Lower leg skin (tissue), 3 donors: ENCODE results near the gene EML1.

Experiments used
- POLR2A ChIP-seq, 2 donors: fragments of 450-650 bp; IDR thresholded peaks; one replicate each; pipeline ENCODE4 v1.6.1; 2016 to 2017; ENCODE audit warnings: antibody characterized with exemption in 2 of 2, mild to moderate bottlenecking in 1 of 2, moderate library complexity in 1 of 2
- TF ChIP-seq, protein P1 (sequence below), 3 donors: fragments of 450-650 bp; IDR thresholded peaks; one replicate each; pipeline ENCODE4 v1.5.1; 2016; ENCODE audit warnings: antibody characterized with exemption in 3 of 3, mild to moderate bottlenecking in 3 of 3, moderate library complexity in 2 of 3

DNA sequence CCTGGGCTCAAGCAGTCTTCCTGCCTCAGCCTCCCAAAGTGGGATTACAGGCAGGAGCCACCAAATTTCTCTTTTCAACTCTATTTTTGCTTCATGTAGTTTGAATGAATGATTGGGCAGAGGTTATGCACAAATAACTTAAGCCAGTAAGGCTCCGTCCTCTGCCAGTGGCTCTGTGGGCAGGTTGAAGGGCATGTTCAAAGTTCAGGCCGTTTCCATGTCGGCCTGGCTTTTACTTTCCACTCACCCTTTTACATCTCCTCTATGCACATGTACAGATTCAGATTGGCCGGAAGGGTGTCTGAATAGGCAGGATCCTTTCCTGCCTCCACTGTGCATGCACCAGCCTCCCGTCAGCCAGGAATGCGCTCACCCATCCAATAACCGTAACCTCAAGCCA lies 132.3 kb downstream of the EML1 start:
- TF ChIP-seq, protein P1, sequence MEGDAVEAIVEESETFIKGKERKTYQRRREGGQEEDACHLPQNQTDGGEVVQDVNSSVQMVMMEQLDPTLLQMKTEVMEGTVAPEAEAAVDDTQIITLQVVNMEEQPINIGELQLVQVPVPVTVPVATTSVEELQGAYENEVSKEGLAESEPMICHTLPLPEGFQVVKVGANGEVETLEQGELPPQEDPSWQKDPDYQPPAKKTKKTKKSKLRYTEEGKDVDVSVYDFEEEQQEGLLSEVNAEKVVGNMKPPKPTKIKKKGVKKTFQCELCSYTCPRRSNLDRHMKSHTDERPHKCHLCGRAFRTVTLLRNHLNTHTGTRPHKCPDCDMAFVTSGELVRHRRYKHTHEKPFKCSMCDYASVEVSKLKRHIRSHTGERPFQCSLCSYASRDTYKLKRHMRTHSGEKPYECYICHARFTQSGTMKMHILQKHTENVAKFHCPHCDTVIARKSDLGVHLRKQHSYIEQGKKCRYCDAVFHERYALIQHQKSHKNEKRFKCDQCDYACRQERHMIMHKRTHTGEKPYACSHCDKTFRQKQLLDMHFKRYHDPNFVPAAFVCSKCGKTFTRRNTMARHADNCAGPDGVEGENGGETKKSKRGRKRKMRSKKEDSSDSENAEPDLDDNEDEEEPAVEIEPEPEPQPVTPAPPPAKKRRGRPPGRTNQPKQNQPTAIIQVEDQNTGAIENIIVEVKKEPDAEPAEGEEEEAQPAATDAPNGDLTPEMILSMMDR (IDR thresholded peaks at IDR 0.05): no peak
- no peak for TF ChIP-seq POLR2A (IDR thresholded peaks at IDR 0.05)
